Smooth muscle cell (in vitro differentiated cells): ENCODE data around the gene WBP2. TPM values are rescaled to one million over a fixed set of nuclear protein-coding genes. Genes with fewer than 3 reads are reported as not detected.
A peak's percentile ranks its signal among the peaks of the same experiment; 100 is the strongest.
"Not testable (repeated sequence)": the region's sequence is repeated elsewhere in the genome, so short reads cannot be mapped to it uniquely, and the experiment has no call there.

Source experiments
- DNase-seq: peaks from one replicate; lab custom pipeline; 2025; ENCODE audit not compliant: unreplicated experiment; lab: John Stamatoyannopoulos, UW
- H2AFZ ChIP-seq: fragments of 200-600 bp; sonication (generic); 2 replicates; pipeline ENCODE4 v1.6.0; 2016; ENCODE audit warnings: antibody characterized with exemption, low read depth, mild to moderate bottlenecking
- H3F3A ChIP-seq: fragments of 200-600 bp; sonication (generic); 2 replicates; pipeline ENCODE4 v1.6.0; 2017; ENCODE audit warnings: antibody characterized with exemption, low read depth
- H3K27ac ChIP-seq: fragments of 200-600 bp; sonication (generic); 2 replicates; pipeline ENCODE4 v1.5.1; 2016; ENCODE audit warnings: low read depth, mild to moderate bottlenecking
- H3K27me3 ChIP-seq: fragments of 200-600 bp; sonication (generic); 2 replicates; pipeline ENCODE4 v1.6.1; 2016; ENCODE audit warnings: low read depth, mild to moderate bottlenecking
- H3K36me3 ChIP-seq: fragments of 200-600 bp; sonication (generic); 2 replicates; pipeline ENCODE4 v1.5.1; 2016; ENCODE audit warnings: low read depth
- H3K4me1 ChIP-seq: fragments of 200-600 bp; sonication (generic); 2 replicates; pipeline ENCODE4 v1.5.1; 2016; ENCODE audit warnings: low read depth
- H3K4me2 ChIP-seq: fragments of 200-600 bp; sonication (generic); 2 replicates; pipeline ENCODE4 v1.6.0; 2016; ENCODE audit warnings: mild to moderate bottlenecking
- H3K4me3 ChIP-seq: fragments of 200-600 bp; sonication (generic); 2 replicates; pipeline ENCODE4 v1.5.1; 2016; ENCODE audit warnings: mild to moderate bottlenecking
- H3K79me2 ChIP-seq: fragments of 200-600 bp; sonication (generic); 2 replicates; pipeline ENCODE4 v1.6.0; 2016; ENCODE audit warnings: low read depth, mild to moderate bottlenecking
- H3K9ac ChIP-seq: fragments of 200-600 bp; sonication (generic); 2 replicates; pipeline ENCODE4 v1.6.0; 2016; ENCODE audit warnings: low read depth
- H3K9me3 ChIP-seq: fragments of 200-600 bp; sonication (generic); replicated peaks from 2 replicates; pipeline ENCODE4 v1.5.1; 2016; ENCODE audit warnings: low read depth
- H4K20me1 ChIP-seq: fragments of 200-600 bp; sonication (generic); 2 replicates; pipeline ENCODE4 v1.6.0; 2016; ENCODE audit warnings: low read depth
- WGBS: methylation state at CpG from one replicate; pipeline ENCODE4 v1.1.7; 2016; ENCODE audit warnings: low lambda C conversion rate; 5-methylcytosine and 5-hydroxymethylcytosine counted together
- polyA plus RNA-seq: library from polyadenylated mRNA; unstranded; fragments of >200 nt; fragmentation: Nextera tagmentation; extraction: Ambion mirVana; gene quantifications from 2 replicates; pipeline ENCODE4 v1.2.1, GENCODE V29; 2016
- total RNA-seq: library from RNA; depleted of rRNA; stranded (reverse); fragments of >200 nt; gene quantifications from 2 replicates; pipeline ENCODE4 v1.2.3, GENCODE V29; 2014
- TF ChIP-seq, protein P1 (sequence below): fragments of 200-600 bp; sonication (generic); IDR thresholded peaks from 2 replicates; pipeline ENCODE4 v1.5.1; 2017; ENCODE audit warnings: borderline replicate concordance, mild to moderate bottlenecking, antibody characterized with exemption; ENCODE audit not compliant: insufficient read depth, poor library complexity, severe bottlenecking

Gene WBP2
- total and polyA plus RNA-seq, 2 experiments from 2014 or later = 26.4 to 91.4 TPM

DNA sequence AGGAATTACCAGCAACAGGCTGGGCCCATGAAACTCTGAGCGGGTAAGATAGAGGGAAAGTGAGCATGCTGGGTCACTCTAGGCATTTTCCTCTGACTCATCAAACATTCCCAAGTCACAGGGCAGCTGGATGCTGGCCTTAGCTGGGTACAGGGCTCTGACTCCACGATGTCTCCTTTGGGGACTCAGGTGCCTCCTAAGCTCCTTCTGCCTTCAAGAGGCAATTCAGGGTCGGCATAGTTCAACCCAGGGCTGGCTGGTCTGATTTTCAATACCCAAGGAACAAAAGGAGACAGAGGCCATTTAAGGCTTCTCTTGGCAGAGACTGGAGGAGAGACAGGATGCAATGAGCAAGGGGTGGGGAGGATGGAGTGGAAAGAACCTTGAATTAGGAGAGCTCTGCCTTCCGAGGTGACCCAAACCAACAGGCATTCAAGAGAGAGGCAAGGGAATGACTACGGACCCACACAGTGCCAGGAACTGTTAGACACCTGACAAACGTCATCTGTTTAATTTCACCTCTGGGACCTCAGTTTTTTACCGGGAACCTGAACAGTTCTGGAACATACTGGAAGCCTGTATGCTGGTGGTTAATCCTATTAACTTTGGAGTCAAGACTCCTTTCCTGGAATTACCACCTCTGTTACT is 910 bp downstream of the WBP2 start:
- Histone ChIP-seq H2AFZ (no peak overlapping the region), H3K4me2 (peak overlapping the region; percentile 84), H3K9me3 (no peaks in the 10 kb centered on the region), H3K79me2 (peaks cover 6% of the 10 kb centered on the region), H3K27me3 (no peaks in the 10 kb centered on the region), H3K27ac (peak overlapping the region; percentile 81), H4K20me1 (peaks cover 16% of the 10 kb centered on the region), H3K36me3 (no peaks in the 10 kb centered on the region), H3K4me1 (peaks cover 8% of the 10 kb centered on the region), H3K9ac (peak overlapping the region; percentile 68), H3F3A (peaks cover 10% of the 10 kb centered on the region), H3K4me3 (peak overlapping the region; percentile 75)
- WGBS = 35% methylated on average over 7 of the region's 7 CpGs
- peak; percentile 12 for DNase-seq
- TF ChIP-seq, protein P1, sequence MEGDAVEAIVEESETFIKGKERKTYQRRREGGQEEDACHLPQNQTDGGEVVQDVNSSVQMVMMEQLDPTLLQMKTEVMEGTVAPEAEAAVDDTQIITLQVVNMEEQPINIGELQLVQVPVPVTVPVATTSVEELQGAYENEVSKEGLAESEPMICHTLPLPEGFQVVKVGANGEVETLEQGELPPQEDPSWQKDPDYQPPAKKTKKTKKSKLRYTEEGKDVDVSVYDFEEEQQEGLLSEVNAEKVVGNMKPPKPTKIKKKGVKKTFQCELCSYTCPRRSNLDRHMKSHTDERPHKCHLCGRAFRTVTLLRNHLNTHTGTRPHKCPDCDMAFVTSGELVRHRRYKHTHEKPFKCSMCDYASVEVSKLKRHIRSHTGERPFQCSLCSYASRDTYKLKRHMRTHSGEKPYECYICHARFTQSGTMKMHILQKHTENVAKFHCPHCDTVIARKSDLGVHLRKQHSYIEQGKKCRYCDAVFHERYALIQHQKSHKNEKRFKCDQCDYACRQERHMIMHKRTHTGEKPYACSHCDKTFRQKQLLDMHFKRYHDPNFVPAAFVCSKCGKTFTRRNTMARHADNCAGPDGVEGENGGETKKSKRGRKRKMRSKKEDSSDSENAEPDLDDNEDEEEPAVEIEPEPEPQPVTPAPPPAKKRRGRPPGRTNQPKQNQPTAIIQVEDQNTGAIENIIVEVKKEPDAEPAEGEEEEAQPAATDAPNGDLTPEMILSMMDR = no peak

GRCh38 chr17:75853433-75853832 is 1.7 kb downstream of the WBP2 start:
- H3K36me3 ChIP-seq = no peaks in the 10 kb centered on the region
- H3F3A ChIP-seq = peaks cover 10% of the 10 kb centered on the region
- 66% methylated on average over 7 of the region's 7 CpGs for WGBS
- H2AFZ ChIP-seq = no peak overlapping the region
- peaks cover 8% of the 10 kb centered on the region for H3K4me1 ChIP-seq
- H3K4me3 ChIP-seq = no peak overlapping the region
- no peaks in the 10 kb centered on the region for H3K9me3 ChIP-seq
- H3K27ac ChIP-seq = peak overlapping the region; percentile 81
- no peak for DNase-seq
- H3K27me3 ChIP-seq = no peaks in the 10 kb centered on the region
- peak overlapping the region; percentile 84 for H3K4me2 ChIP-seq
- peaks cover 16% of the 10 kb centered on the region for H4K20me1 ChIP-seq
- H3K79me2 ChIP-seq = peaks cover 6% of the 10 kb centered on the region
- H3K9ac ChIP-seq = peak overlapping the region; percentile 30
- TF ChIP-seq, protein P1 = no peak

DNA sequence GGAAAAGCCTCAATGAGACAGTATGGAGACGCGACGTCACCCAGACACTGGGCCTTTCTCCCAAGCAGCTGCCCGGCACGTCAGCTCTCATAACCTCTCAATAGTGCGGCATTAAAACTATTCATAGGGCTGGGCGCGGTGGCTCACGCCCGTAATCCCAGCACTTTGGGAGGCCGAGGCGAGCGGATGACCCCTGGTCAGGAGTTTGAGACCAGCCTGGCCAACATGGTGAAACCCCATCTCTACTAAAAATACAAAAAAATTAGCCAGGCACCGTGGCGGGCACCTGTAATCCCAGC is 3.5 kb downstream of the WBP2 start:
- WGBS = 99% methylated on average over 15 of the region's 15 CpGs
- not testable (repeated sequence) for H3K4me3 ChIP-seq, H3K4me1 ChIP-seq, H2AFZ ChIP-seq, H3K36me3 ChIP-seq, H3K79me2 ChIP-seq, H3K9me3 ChIP-seq, H3K9ac ChIP-seq, H3K4me2 ChIP-seq, H3K27ac ChIP-seq, DNase-seq, H3K27me3 ChIP-seq
- Histone ChIP-seq H3F3A (peaks cover 10% of the 10 kb centered on the region), H4K20me1 (peaks cover 16% of the 10 kb centered on the region)

- Histone ChIP-seq H3K4me3 (no peak overlapping the region), H4K20me1 (peaks cover 16% of the 10 kb centered on the region), H3K9me3 (no peaks in the 10 kb centered on the region), H3K27ac (no peak overlapping the region), H3K4me1 (peaks cover 8% of the 10 kb centered on the region), H3F3A (peaks cover 10% of the 10 kb centered on the region), H3K79me2 (peaks cover 6% of the 10 kb centered on the region), H3K9ac (no peak overlapping the region), H3K27me3 (no peaks in the 10 kb centered on the region), H3K36me3 (no peaks in the 10 kb centered on the region), H3K4me2 (no peak overlapping the region), H2AFZ (no peak overlapping the region)
- 95% methylated on average over 12 of the region's 12 CpGs for WGBS
- DNase-seq = no peak
- TF ChIP-seq, protein P1 = no peak
Measured at GRCh38 chr17:75850928-75851692, 4.0 kb downstream of the WBP2 start.
